K562 (cell line): ENCODE measurements around the gene WDR64. TPM values are rescaled to one million over a fixed set of nuclear protein-coding genes. Genes with fewer than 3 reads are reported as not detected.

Experiments
- ATAC-seq: fragments of 200-7000 bp; cut with Tn5 transposase; 3 replicates; pipeline ENCODE4 v1.9.1; 2020; ENCODE audit warnings: moderate library complexity
- BruUV-seq: library from RNA; stranded (reverse); fragments of 400-500 nt; replicated peaks from 2 replicates; lab custom pipeline; 2021; lab: Mats Ljungman, UMichigan
- CTCF ChIA-PET: fragments of 300-600 bp; formaldehyde crosslinking; extraction: SDS; loops from one replicate; lab custom pipeline; 2021; ENCODE audit warnings: low intra/inter-chr PET ratio; lab: Yijun Ruan, JAX
- POLR2A ChIA-PET: fragments of 300-600, 350-650 bp; sonication (Branson Sonifier 250); formaldehyde crosslinking; extraction: SDS; loops from one replicate; lab custom pipeline; 2021; ENCODE audit warnings: antibody characterized with exemption, inconsistent platforms; lab: Yijun Ruan, JAX
- DNase-seq, 4 experiments: peaks; one replicate each; pipeline versions ENCODE4 v3.0.0 to v3.0.0-alpha.2; 2011 to 2018; ENCODE audit warnings: low spot score in 3 of 4, mixed read lengths in 3 of 4; ENCODE audit errors: extremely low read depth in 1 of 4
- FAIRE-seq: peaks from 2 replicates; lab custom pipeline; 2011; peaks lifted over from hg19 to GRCh38; lab: Jason Lieb, UNC
- H2AFZ ChIP-seq: 2 replicates; pipeline ENCODE4 v1.6.0; 2011; ENCODE audit warnings: low read depth, low read length, control low read depth, inconsistent platforms
- H3K27ac ChIP-seq: fragments of 200-600 bp; 3 replicates; pipeline ENCODE4 v1.8.0; 2011; ENCODE audit warnings: low read depth, mild to moderate bottlenecking, control low read depth, inconsistent platforms, low read length, moderate library complexity, mixed read lengths; ENCODE audit errors: extremely low read depth
- H3K27me3 ChIP-seq, 2 experiments: fragments of 300-600 bp in 1 of 2; 2 replicates in 1 of 2; 3 replicates in 1 of 2; pipeline versions ENCODE4 v1.6.0 to v1.8.0; 2011; ENCODE audit warnings: inconsistent platforms in 2 of 2, low read length in 2 of 2, mild to moderate bottlenecking in 1 of 2, mixed read lengths in 1 of 2, moderate library complexity in 1 of 2; ENCODE audit not compliant: control insufficient read depth in 2 of 2, insufficient read depth in 2 of 2
- H3K36me3 ChIP-seq: fragments of 300-600 bp; 3 replicates; pipeline ENCODE4 v1.8.0; 2011; ENCODE audit warnings: mild to moderate bottlenecking, low read length, inconsistent platforms; ENCODE audit not compliant: control insufficient read depth, insufficient read depth
- H3K4me1 ChIP-seq, 2 experiments: fragments of 200-600 bp in 1 of 2; replicated peaks in 1 of 2; 2 replicates in 1 of 2; 3 replicates in 1 of 2; pipeline versions ENCODE4 v1.5.1 to v1.8.0; 2011; ENCODE audit warnings: inconsistent platforms in 2 of 2, low read length in 2 of 2, mild to moderate bottlenecking in 1 of 2, mixed read lengths in 1 of 2, moderate library complexity in 1 of 2; ENCODE audit not compliant: control insufficient read depth in 2 of 2, insufficient read depth in 2 of 2
- H3K4me2 ChIP-seq: 2 replicates; pipeline ENCODE4 v1.6.1; 2011; ENCODE audit warnings: low read length, control low read depth, inconsistent platforms, mixed read lengths; ENCODE audit not compliant: insufficient read depth
- H3K4me3 ChIP-seq: fragments of 200-600 bp; sonication (generic), shearing (Covaris generic); 2 replicates; pipeline ENCODE4 v1.5.1; 2016; ENCODE audit warnings: control low read depth, inconsistent platforms
- H3K79me2 ChIP-seq: fragments of 200-600 bp; 3 replicates; pipeline ENCODE4 v1.8.0; 2011; ENCODE audit warnings: low read length, inconsistent platforms; ENCODE audit not compliant: control insufficient read depth, insufficient read depth
- H3K9ac ChIP-seq, 2 experiments: 2 replicates each; pipeline versions ENCODE4 v1.6.0 to v1.6.1; 2011; ENCODE audit warnings: low read depth in 2 of 2, low read length in 2 of 2, control low read depth in 1 of 2, inconsistent platforms in 1 of 2, mild to moderate bottlenecking in 1 of 2, mixed read lengths in 1 of 2; ENCODE audit not compliant: insufficient read depth in 1 of 2
- H3K9me1 ChIP-seq: one replicate; pipeline ENCODE4 v1.6.0; 2011; ENCODE audit warnings: inconsistent platforms, mild to moderate bottlenecking, low read length, moderate library complexity; ENCODE audit not compliant: control insufficient read depth, insufficient read depth
- H3K9me3 ChIP-seq: replicated peaks from 2 replicates; pipeline ENCODE4 v1.5.1; 2011; ENCODE audit warnings: low read depth, low read length, inconsistent platforms; ENCODE audit not compliant: control insufficient read depth, insufficient read depth
- H4K20me1 ChIP-seq: replicated peaks from 2 replicates; pipeline ENCODE4 v1.6.1; 2011; ENCODE audit warnings: low read length, inconsistent platforms, mixed read lengths; ENCODE audit not compliant: control insufficient read depth, insufficient read depth
- GATAD2A ChIP-seq: fragments of 450-650 bp; IDR thresholded peaks from 2 replicates; pipeline ENCODE4 v1.6.1; 2017
- HNRNPK ChIP-seq: fragments of 200-400 bp; formaldehyde crosslinking; IDR thresholded peaks from one replicate; pipeline ENCODE4 v1.6.1; 2018; ENCODE audit warnings: mild to moderate bottlenecking, low read depth, low read length; ENCODE audit not compliant: poor library complexity, severe bottlenecking
- HNRNPL ChIP-seq: fragments of 200-400 bp; formaldehyde crosslinking; IDR thresholded peaks from 2 replicates; pipeline ENCODE4 v1.6.1; 2017; ENCODE audit warnings: low read depth, mild to moderate bottlenecking, low read length
- PBX2 ChIP-seq, 2 experiments: IDR thresholded peaks in 1 of 2; conservative IDR thresholded peaks in 1 of 2; 2 replicates each; pipeline ENCODE4 v1.6.1; 2016; ENCODE audit warnings: low read depth in 2 of 2, mild to moderate bottlenecking in 1 of 2, missing compliant biosample characterization in 1 of 2, missing genetic modification characterization in 1 of 2, moderate library complexity in 1 of 2
- SMAD2 ChIP-seq: fragments of 150-350 bp; IDR thresholded peaks from 2 replicates; pipeline ENCODE4 v1.6.1; 2014; ENCODE audit warnings: low read depth, mild to moderate bottlenecking, low read length
- SP1 ChIP-seq: sonication (generic); formaldehyde crosslinking; IDR thresholded peaks from 2 replicates; pipeline ENCODE4 v1.8.1; 2022; ENCODE audit warnings: mild to moderate bottlenecking, missing genetic modification reagents
- SREBF1 ChIP-seq: fragments of 150-350 bp; IDR thresholded peaks from 2 replicates; pipeline ENCODE4 v1.6.1; 2014; ENCODE audit warnings: antibody characterized with exemption, low read depth, low read length, borderline replicate concordance
- TEAD2 ChIP-seq: fragments of 450-650 bp; IDR thresholded peaks from 2 replicates; pipeline ENCODE4 v1.6.1; 2016; ENCODE audit warnings: missing genetic modification characterization, control low read depth, missing compliant biosample characterization
- ZBTB40 ChIP-seq, 2 experiments: fragments of 450-650 bp in 1 of 2; sonication (generic) in 1 of 2; formaldehyde crosslinking in 1 of 2; IDR thresholded peaks; 2 replicates each; pipeline versions ENCODE4 v1.7.1 to v1.9.0; 2016 to 2022; ENCODE audit warnings: inconsistent platforms in 1 of 2, mild to moderate bottlenecking in 1 of 2, missing genetic modification reagents in 1 of 2
- ZC3H11A ChIP-seq: IDR thresholded peaks from 2 replicates; pipeline ENCODE4 v1.6.1; 2012; ENCODE audit warnings: low read depth, low read length, improper control_type of control experiment
- ZNF76 ChIP-seq: fragments of 250-450 bp; sonication (Bioruptor Pico); IDR thresholded peaks from 2 replicates; pipeline ENCODE4 v1.4.0; 2020; ENCODE audit warnings: mild to moderate bottlenecking, moderate library complexity, borderline replicate concordance
- WGBS: fragments of 100-300 bp; shearing (Covaris generic); methylation state at CpG from one replicate; pipeline ENCODE4 v1.1.6; 2016; ENCODE audit warnings: low coverage, mixed read lengths; ENCODE audit not compliant: insufficient coverage; ENCODE audit errors: missing lambda C conversion rate; 5-methylcytosine and 5-hydroxymethylcytosine counted together
- in situ Hi-C: fragments of 300-500 bp; cut with MboI; formaldehyde crosslinking; loops from 4 replicates; pipeline ENCODE4 v1.15.0; 2018; ENCODE audit warnings: inconsistent platforms, mixed read lengths
- intact Hi-C: fragments of 100-400 bp; cut with micrococcal nuclease; formaldehyde crosslinking; loops from 2 replicates; pipeline ENCODE4 v1.14.2; 2022
- polyA plus RNA-seq, 8 experiments: library from polyadenylated mRNA; depleted of rRNA in 4 of 8; stranded (reverse) in 5 of 8; unstranded in 3 of 8; fragments of >200 nt; fragmentation: Nextera tagmentation in 2 of 8; fragmentation: Illumina TruSeq in 1 of 8; extraction: Ambion mirVana in 2 of 8; extraction: Trizol in 1 of 8; gene quantifications; 2 replicates each; pipeline versions ENCODE4 v1.2.1 to v1.2.3, GENCODE V29; 2011 to 2014; ENCODE audit warnings: inconsistent platforms in 1 of 8, missing spikeins in 1 of 8
- total RNA-seq, 7 experiments: library from RNA; depleted of rRNA in 6 of 7; stranded (reverse); fragments of >200 nt in 6 of 7; fragmentation: Illumina TruSeq in 2 of 7; extraction: Trizol in 2 of 7; gene quantifications; 2 replicates each; pipeline versions ENCODE4 v1.2.1 to v1.2.3, GENCODE V29; 2011 to 2021; ENCODE audit warnings: low replicate concordance in 1 of 7

WDR64 gene
- total and polyA plus RNA-seq, 9 of the 15 experiments (the other 6 are each of a cell fraction or from before 2014, with no cell fraction given): 0.06 to 0.29 (median 0.19) TPM; not detected in 5

- Histone ChIP-seq H3K4me1 (no peaks in the 10 kb centered on the region; a peak in 3 of 5 replicates), H3K79me2 (no peaks in the 10 kb centered on the region), H3K9ac (no peak overlapping the region), H2AFZ (no peak overlapping the region), H3K9me1 (no peaks in the 10 kb centered on the region), H3K4me2 (no peak overlapping the region), H3K4me3 (no peak overlapping the region), H3K27ac (no peak overlapping the region), H3K9me3 (no peaks in the 10 kb centered on the region), H3K27me3 (no peaks in the 10 kb centered on the region), H4K20me1 (no peaks in the 10 kb centered on the region), H3K36me3 (no peaks in the 10 kb centered on the region)
- in situ Hi-C loops (no loop called here), intact Hi-C loops (no loop called here)
- WGBS: 59% methylated on average over 2 of the region's 2 CpGs
- ATAC-seq (no peak), DNase-seq (no peak), FAIRE-seq (no peak)
- BruUV-seq: no TSS peak
- POLR2A ChIA-PET: no interaction called here
- CTCF ChIA-PET: no interaction called here
- TF ChIP-seq TEAD2 (tag) (no peak), SP1 (no peak), GATAD2A (no peak), SMAD2 (no peak), HNRNPK (no peak), ZC3H11A (no peak), SREBF1 (no peak), ZBTB40 (IDR thresholded peaks at IDR 0.05) (no peak), ZBTB40 (CRISPR knock-in tag; IDR thresholded peaks at IDR 0.05) (no peak), PBX2 (CRISPR knock-in tag; IDR thresholded peaks at IDR 0.05; ENCODE audit: low read depth) (no peak), PBX2 (tag; conservative IDR thresholded peaks at IDR 0.05; ENCODE audit: low read depth) (no peak), HNRNPL (no peak), ZNF76 (CRISPR knock-in tag) (no peak)
These were observed 92.5 kb downstream of the WDR64 start for GRCh38 chr1:241744591-241744990.
